Gastroesophageal sphincter (tissue), 4 donors: ENCODE results near the gene CUTA. TPM values are rescaled to one million over a fixed set of nuclear protein-coding genes. Genes with fewer than 3 reads are reported as not detected.

Source experiments
- ATAC-seq: fragments of 150-250 bp; one replicate; pipeline ENCODE4 v1.9.1; 2016; ENCODE audit warnings: mild to moderate bottlenecking, moderate library complexity
- H3K27ac ChIP-seq, 4 donors: fragments of 200-600 bp; sonication (generic) in 3 of 4; 1 replicate in 3 of 4; 2 replicates in 1 of 4; pipeline ENCODE4 v1.5.1; 2016 to 2019
- H3K27me3 ChIP-seq: fragments of 200-600 bp; sonication (generic); one replicate; pipeline ENCODE4 v1.5.1; 2019
- H3K36me3 ChIP-seq, 2 donors: fragments of 200-600 bp; sonication (generic); one replicate each; pipeline ENCODE4 v1.5.1; 2019; ENCODE audit warnings: control low read depth in 1 of 2
- H3K4me1 ChIP-seq, 3 donors: fragments of 200-600 bp; sonication (generic); 1 replicate in 2 of 3; 2 replicates in 1 of 3; pipeline ENCODE4 v1.5.1; 2016 to 2019; ENCODE audit warnings: control low read depth in 2 of 3
- H3K4me3 ChIP-seq, 2 donors: fragments of 200-600 bp; sonication (generic); one replicate each; pipeline ENCODE4 v1.5.1; 2019; ENCODE audit warnings: mild to moderate bottlenecking in 1 of 2, moderate library complexity in 1 of 2
- H3K9me3 ChIP-seq, 3 donors: fragments of 200-600 bp; sonication (generic); one replicate each; pipeline ENCODE4 v1.5.1; 2017 to 2019; ENCODE audit warnings: control low read depth in 2 of 3
- CTCF ChIP-seq, 4 experiments: fragments of 200-600 bp in 2 of 4; fragments of 450-650 bp in 2 of 4; sonication (generic) in 1 of 4; IDR thresholded peaks; one replicate each; pipeline ENCODE4 v1.5.1; 2017 to 2019; ENCODE audit warnings: antibody characterized with exemption in 4 of 4, mild to moderate bottlenecking in 2 of 4, moderate library complexity in 2 of 4
- EP300 ChIP-seq: sonication (generic); formaldehyde crosslinking; IDR thresholded peaks from one replicate; pipeline ENCODE4 v1.6.1; 2017; ENCODE audit warnings: antibody characterized with exemption, mild to moderate bottlenecking
- POLR2A ChIP-seq, 2 donors: fragments of 450-650 bp; IDR thresholded peaks; one replicate each; pipeline ENCODE4 v1.6.1; 2017; ENCODE audit warnings: antibody characterized with exemption in 2 of 2, mild to moderate bottlenecking in 2 of 2, moderate library complexity in 1 of 2
- POLR2AphosphoS5 ChIP-seq: sonication (generic); formaldehyde crosslinking; IDR thresholded peaks from one replicate; pipeline ENCODE4 v1.6.1; 2017; ENCODE audit warnings: antibody characterized with exemption
- WGBS, 2 donors: methylation state at CpG; one replicate each; pipeline ENCODE4 v1.1.5; 2018; ENCODE audit warnings: low coverage in 1 of 2; 5-methylcytosine and 5-hydroxymethylcytosine counted together
- total RNA-seq, 4 donors: library from RNA; depleted of rRNA; stranded (reverse); fragments of >200 nt; gene quantifications; one replicate each; pipeline ENCODE4 v1.1.0, GENCODE V29; 2016

Gene CUTA
- total RNA-seq, 4 donors from 2014 or later: 90.2 to 144 (median 124) TPM

DNA sequence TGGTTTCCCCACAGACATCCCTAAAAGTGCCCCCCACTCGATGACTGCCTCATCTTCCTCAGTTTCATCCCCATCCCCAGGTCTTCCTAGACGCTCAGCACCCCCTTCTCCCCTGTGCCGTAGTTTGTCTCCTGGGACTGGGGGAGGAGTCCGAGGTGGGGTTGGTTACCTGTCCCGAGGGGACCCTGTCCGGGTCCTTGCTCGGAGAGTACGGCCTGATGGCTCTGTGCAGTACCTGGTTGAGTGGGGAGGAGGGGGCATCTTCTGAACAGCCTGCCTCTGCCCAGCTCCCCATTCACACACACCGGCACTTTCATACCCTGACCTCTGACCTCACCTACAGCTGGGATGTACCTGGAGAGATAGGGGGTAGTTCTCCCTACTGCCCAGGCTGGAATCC lies 2.1 kb downstream of the CUTA start:
- ATAC-seq: no peak
- Histone ChIP-seq H3K27ac (peak overlapping the region in 3 of 4 donors; percentile 37 to 98 (median 92)), H3K4me1 (peaks cover 4 to 90% (median 33%) of the 10 kb centered on the region in 3 donors), H3K9me3 (no peaks in the 10 kb centered on the region), H3K36me3 (peaks cover 0 to 40% of the 10 kb centered on the region in 2 donors), H3K4me3 (no peak overlapping the region), H3K27me3 (no peaks in the 10 kb centered on the region)
- TF ChIP-seq POLR2AphosphoS5 (no peak), CTCF (IDR thresholded peaks at IDR 0.05) (no peak), EP300 (no peak), POLR2A (IDR thresholded peaks at IDR 0.05) (no peak)
- WGBS, 2 donors: 45 to 52% methylated on average over 3 to 4 of the region's 9 CpGs

- Histone ChIP-seq H3K36me3 (peaks cover 0 to 40% of the 10 kb centered on the region in 2 donors), H3K4me1 (peaks cover 4 to 81% (median 33%) of the 10 kb centered on the region in 3 donors), H3K27ac (peak overlapping the region in 3 of 4 donors; percentile 1 to 98 (median 92)), H3K9me3 (no peaks in the 10 kb centered on the region), H3K27me3 (no peaks in the 10 kb centered on the region), H3K4me3 (no peak overlapping the region)
- WGBS, 2 donors: 57 to 72% methylated on average over 7 to 10 of the region's 12 CpGs
- TF ChIP-seq CTCF (IDR thresholded peaks at IDR 0.05) (peak in 1 of 4 experiments; percentile 15), EP300 (no peak), POLR2A (IDR thresholded peaks at IDR 0.05) (no peak), POLR2AphosphoS5 (no peak)
- no peak for ATAC-seq
Measured at GRCh38 chr6:33414592-33415271, 3.2 kb downstream of the CUTA start.

DNA sequence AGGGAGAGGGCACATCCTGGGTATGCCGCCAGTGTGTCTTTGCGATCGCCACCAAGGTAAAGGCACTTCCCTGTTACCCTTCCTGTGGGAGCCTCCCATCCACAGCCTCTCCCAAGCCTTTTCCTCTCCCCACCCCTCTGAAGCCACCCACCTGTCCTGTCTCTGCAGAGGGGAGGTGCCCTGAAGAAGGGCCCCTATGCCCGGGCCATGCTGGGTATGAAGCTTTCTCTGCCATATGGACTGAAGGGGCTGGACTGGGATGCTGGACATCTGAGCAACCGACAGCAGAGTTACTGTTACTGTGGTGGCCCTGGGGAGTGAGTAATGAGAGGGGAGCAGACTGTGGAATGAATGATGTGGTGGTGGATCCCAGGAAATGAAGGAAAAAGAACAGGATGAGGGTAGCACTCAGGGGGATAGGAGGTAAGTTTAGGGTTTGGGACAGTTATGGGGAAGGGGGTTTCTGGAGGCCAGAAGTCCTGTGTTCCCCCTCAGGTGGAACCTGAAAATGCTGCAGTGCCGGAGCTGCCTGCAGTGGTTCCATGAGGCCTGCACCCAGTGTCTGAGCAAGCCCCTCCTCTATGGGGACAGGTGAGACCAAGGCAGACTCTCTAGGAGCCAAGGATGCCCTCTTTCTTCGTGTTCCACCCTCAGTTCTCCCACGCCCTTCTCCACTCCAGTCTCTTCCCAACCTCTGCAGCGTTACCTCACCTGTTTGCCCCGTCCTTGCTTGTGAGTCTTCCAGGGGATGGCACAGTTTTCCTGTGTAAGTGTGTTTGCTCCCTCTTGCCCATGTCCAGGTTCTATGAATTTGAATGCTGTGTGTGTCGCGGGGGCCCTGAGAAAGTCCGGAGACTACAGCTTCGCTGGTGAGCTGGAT lies 4.4 kb downstream of the CUTA start:
- H3K36me3 ChIP-seq: peaks cover 0 to 40% of the 10 kb centered on the region in 2 donors
- H3K4me3 ChIP-seq: no peak overlapping the region
- no peak for ATAC-seq
- H3K27me3 ChIP-seq: no peaks in the 10 kb centered on the region
- 79 to 87% methylated on average over 3 to 13 of the region's 14 CpGs for WGBS, 2 donors
- no peak for TF ChIP-seq CTCF (IDR thresholded peaks at IDR 0.05)
- no peak for TF ChIP-seq POLR2A (IDR thresholded peaks at IDR 0.05)
- no peak for TF ChIP-seq EP300
- no peak for TF ChIP-seq POLR2AphosphoS5
- H3K4me1 ChIP-seq: peaks cover 0 to 73% (median 23%) of the 10 kb centered on the region in 3 donors
- H3K27ac ChIP-seq: peak overlapping the region in 3 of 4 donors; percentile 98 to 100 (median 99)
- H3K9me3 ChIP-seq: no peaks in the 10 kb centered on the region

DNA sequence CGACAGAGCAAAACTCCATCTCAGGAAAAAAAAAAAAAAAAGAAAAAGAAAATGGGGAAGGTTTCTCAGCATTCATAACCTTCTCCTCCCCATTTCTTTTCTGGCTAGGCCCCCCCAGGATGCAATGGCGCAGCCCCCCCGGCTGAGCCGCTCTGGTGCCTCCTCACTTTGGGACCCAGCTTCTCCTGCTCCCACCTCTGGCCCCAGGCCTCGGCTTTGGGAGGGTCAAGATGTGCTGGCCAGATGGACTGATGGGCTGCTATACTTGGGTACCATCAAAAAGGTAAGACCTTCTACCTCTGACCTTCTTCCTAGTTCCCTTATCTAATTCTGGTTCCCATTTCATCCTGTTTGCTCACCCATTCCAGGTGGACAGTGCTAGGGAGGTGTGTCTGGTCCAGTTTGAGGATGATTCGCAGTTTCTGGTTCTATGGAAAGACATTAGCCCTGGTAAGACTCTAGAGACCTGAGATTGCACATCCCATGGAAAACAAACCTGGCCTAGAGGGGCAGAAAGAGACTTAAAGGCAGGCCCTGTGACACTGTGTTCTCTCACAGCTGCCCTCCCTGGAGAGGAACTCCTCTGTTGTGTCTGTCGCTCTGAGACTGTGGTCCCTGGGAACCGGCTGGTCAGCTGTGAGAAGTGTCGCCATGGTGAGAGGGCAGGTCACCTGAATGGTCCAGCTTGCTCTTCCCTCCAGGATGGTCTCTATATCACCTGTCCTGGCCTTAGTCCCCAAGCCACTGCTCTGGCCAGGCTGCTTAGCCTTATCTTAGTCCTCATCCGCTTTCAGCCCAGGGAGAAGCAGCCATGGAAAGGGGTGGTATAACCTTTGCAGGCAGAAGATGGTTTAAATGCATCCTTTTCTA lies 5.5 kb downstream of the CUTA start:
- TF ChIP-seq EP300: no peak
- TF ChIP-seq POLR2AphosphoS5: no peak
- Histone ChIP-seq H3K27ac (peak overlapping the region in 3 of 4 donors; percentile 98 to 100 (median 99)), H3K9me3 (no peaks in the 10 kb centered on the region), H3K4me3 (peak overlapping the region in 1 of 2 donors; percentile 100), H3K4me1 (peaks cover 0 to 68% (median 21%) of the 10 kb centered on the region in 3 donors), H3K36me3 (peaks cover 0 to 40% of the 10 kb centered on the region in 2 donors), H3K27me3 (no peaks in the 10 kb centered on the region)
- no peak for ATAC-seq
- WGBS, 2 donors: 59 to 60% methylated on average over 1 to 4 of the region's 10 CpGs

DNA sequence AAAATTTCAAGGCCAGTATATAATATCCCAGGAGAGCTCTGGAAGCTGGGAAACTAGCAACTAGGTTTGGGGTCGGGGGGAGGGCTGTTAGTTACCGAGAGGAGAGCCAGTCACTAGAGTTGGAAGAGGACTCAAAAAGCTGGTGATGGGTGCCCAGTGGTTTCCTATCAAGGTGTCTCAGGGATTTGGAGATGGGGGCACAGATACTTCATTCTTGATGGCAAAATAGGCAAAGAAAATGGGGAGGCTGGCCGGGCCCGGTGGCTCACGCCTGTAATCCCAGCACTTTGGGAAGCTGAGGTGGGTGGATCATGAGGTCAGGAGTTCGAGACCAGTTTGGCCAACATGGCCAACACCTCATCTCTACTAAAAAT lies 6.3 kb downstream of the CUTA start:
- Histone ChIP-seq H3K27me3 (no peaks in the 10 kb centered on the region), H3K9me3 (no peaks in the 10 kb centered on the region), H3K4me1 (peaks cover 0 to 60% (median 13%) of the 10 kb centered on the region in 3 donors), H3K4me3 (peak overlapping the region; percentile 75 to 100), H3K36me3 (peaks cover 0 to 40% of the 10 kb centered on the region in 2 donors), H3K27ac (peak overlapping the region; percentile 94 to 100 (median 98))
- 24 to 47% methylated on average over 4 to 6 of the region's 6 CpGs for WGBS, 2 donors
- ATAC-seq: no peak
- TF ChIP-seq POLR2A (IDR thresholded peaks at IDR 0.05) (no peak), CTCF (IDR thresholded peaks at IDR 0.05) (no peak), POLR2AphosphoS5 (no peak), EP300 (no peak)
